ENCODE data around the gene ADIG. TPM values are rescaled to one million over a fixed set of nuclear protein-coding genes. Genes with fewer than 3 reads are reported as not detected.

ADIG gene
- total and polyA plus RNA-seq, 2 of the 13 experiments (the other 11 are each of a cell fraction or from before 2014, with no cell fraction given), result 0.15 TPM; not detected in 1

- no peak for TF ChIP-seq ZBTB37 (CRISPR knock-in tag; IDR thresholded peaks at IDR 0.05)
- TF ChIP-seq KDM5A (IDR thresholded peaks at IDR 0.05; ENCODE audit: borderline replicate concordance, low read length), result no peak
- TF ChIP-seq ZFP1 (CRISPR knock-in tag; IDR thresholded peaks at IDR 0.05), result no peak
- no peak for TF ChIP-seq JDP2 (CRISPR knock-in tag; IDR thresholded peaks at IDR 0.05; ENCODE audit: borderline replicate concordance)
- no peak for TF ChIP-seq ZNF383 (CRISPR knock-in tag; IDR thresholded peaks at IDR 0.05; ENCODE audit: borderline replicate concordance)
- TF ChIP-seq ZNF720 (CRISPR knock-in tag; IDR thresholded peaks at IDR 0.05), result no peak
- peak; percentile 47 for TF ChIP-seq FOSL2 (CRISPR knock-in tag; IDR thresholded peaks at IDR 0.05)
- TF ChIP-seq YEATS2 (CRISPR knock-in tag; IDR thresholded peaks at IDR 0.05; ENCODE audit: borderline replicate concordance), result peak; percentile 55; the same call in 1 of the 2 replicates
- peak; percentile 93 for TF ChIP-seq RCOR2 (CRISPR knock-in tag; IDR thresholded peaks at IDR 0.05)
- no peak for TF ChIP-seq ASH2L (IDR thresholded peaks at IDR 0.05; ENCODE audit: insufficient read length, low read depth, low read length)
- TF ChIP-seq MAX (IDR thresholded peaks at IDR 0.05), result peak; percentile 59
- no peak for TF ChIP-seq ZKSCAN8 (CRISPR knock-in tag; IDR thresholded peaks at IDR 0.05; ENCODE audit: borderline replicate concordance)
- no peak for TF ChIP-seq NKX3-1 (CRISPR knock-in tag; IDR thresholded peaks at IDR 0.05)
- no peak for TF ChIP-seq ZBTB40 (IDR thresholded peaks at IDR 0.05)
- TF ChIP-seq ZBTB40 (CRISPR knock-in tag; IDR thresholded peaks at IDR 0.05), result no peak
- TF ChIP-seq GRHL1 (CRISPR knock-in tag; conservative IDR thresholded peaks at IDR 0.05), result no peak
- TF ChIP-seq ZKSCAN1 (IDR thresholded peaks at IDR 0.05; ENCODE audit: low read length), result no peak
- TF ChIP-seq ZNF451 (CRISPR knock-in tag; IDR thresholded peaks at IDR 0.05), result no peak
- no peak for TF ChIP-seq ZNF766 (CRISPR knock-in tag; IDR thresholded peaks at IDR 0.05; ENCODE audit: borderline replicate concordance)
- TF ChIP-seq NR1H2 (CRISPR knock-in tag; IDR thresholded peaks at IDR 0.05; ENCODE audit: borderline replicate concordance, low read depth), result no peak
Observed at GRCh38 chr20:38633577-38634093, 52.6 kb downstream of the ADIG start (continued).

Data from HepG2 (cell line).